Loucy (cell line): ENCODE measurements around the gene CD180.
A peak's percentile ranks its signal among the peaks of the same experiment; 100 is the strongest.

Source experiments
- H2AFZ ChIP-seq: fragments of 200-600 bp; sonication (generic); 2 replicates; pipeline ENCODE4 v1.6.0; 2016; ENCODE audit warnings: antibody characterized with exemption, mild to moderate bottlenecking, low read length, moderate library complexity
- H3F3A ChIP-seq: fragments of 200-600 bp; 2 replicates; pipeline ENCODE4 v1.6.0; 2016; ENCODE audit warnings: antibody characterized with exemption, low read depth, mild to moderate bottlenecking
- H3K27me3 ChIP-seq: fragments of 200-600 bp; sonication (generic); 2 replicates; pipeline ENCODE4 v1.6.1; 2014; ENCODE audit warnings: low read length, mild to moderate bottlenecking; ENCODE audit not compliant: insufficient read depth, poor library complexity, severe bottlenecking
- H3K36me3 ChIP-seq: fragments of 200-600 bp; sonication (generic); 2 replicates; pipeline ENCODE4 v1.6.1; 2016; ENCODE audit warnings: low read length; ENCODE audit not compliant: insufficient read depth
- H3K4me1 ChIP-seq: fragments of 200-600 bp; sonication (generic); 2 replicates; pipeline ENCODE4 v1.5.1; 2014; ENCODE audit warnings: low read length, mild to moderate bottlenecking; ENCODE audit not compliant: insufficient read depth, poor library complexity, severe bottlenecking
- H3K4me2 ChIP-seq: fragments of 200-600 bp; sonication (generic); 2 replicates; pipeline ENCODE4 v1.6.0; 2014; ENCODE audit warnings: antibody characterized with exemption, low read length, low read depth, mild to moderate bottlenecking; ENCODE audit not compliant: poor library complexity, severe bottlenecking
- H3K4me3 ChIP-seq: fragments of 200-600 bp; sonication (generic); 2 replicates; pipeline ENCODE4 v1.5.1; 2014; ENCODE audit warnings: low read length, mild to moderate bottlenecking, mixed read lengths; ENCODE audit not compliant: poor library complexity, severe bottlenecking
- H3K79me2 ChIP-seq: fragments of 200-600 bp; sonication (generic); 2 replicates; pipeline ENCODE4 v1.6.1; 2014; ENCODE audit warnings: low read length; ENCODE audit not compliant: insufficient read depth
- H3K9ac ChIP-seq: fragments of 200-600 bp; sonication (generic); 2 replicates; pipeline ENCODE4 v1.6.0; 2014; ENCODE audit warnings: mild to moderate bottlenecking, low read depth, low read length, moderate library complexity; ENCODE audit not compliant: poor library complexity, severe bottlenecking
- H3K9me2 ChIP-seq: fragments of 200-600 bp; sonication (generic); replicated peaks from 2 replicates; pipeline ENCODE4 v1.6.1; 2016; ENCODE audit warnings: low read depth, low read length, mixed read lengths
- H3K9me3 ChIP-seq: fragments of 200-600 bp; sonication (generic); 2 replicates; pipeline ENCODE4 v1.6.1; 2014; ENCODE audit warnings: mild to moderate bottlenecking, antibody characterized with exemption, low read length, low read depth; ENCODE audit not compliant: insufficient read depth
- H4K20me1 ChIP-seq: fragments of 200-600 bp; sonication (generic); 2 replicates; pipeline ENCODE4 v1.6.0; 2014; ENCODE audit warnings: antibody characterized with exemption, low read length, mild to moderate bottlenecking; ENCODE audit not compliant: insufficient read depth, poor library complexity, severe bottlenecking
- CTCF ChIP-seq: fragments of 200-600 bp; sonication (generic); conservative IDR thresholded peaks from 2 replicates; pipeline ENCODE4 v1.5.1; 2014; ENCODE audit warnings: mild to moderate bottlenecking, antibody characterized with exemption, low read length
- EZH2phosphoT487 ChIP-seq: fragments of 200-600 bp; IDR thresholded peaks from 2 replicates; pipeline ENCODE4 v1.6.1; 2018; ENCODE audit warnings: antibody characterized with exemption, mild to moderate bottlenecking, moderate library complexity, borderline replicate concordance

The CD180 gene

GRCh38 chr5:67196537-67197059 is at the start of gene CD180:
Gene CD180, minus strand, starts transcription at chr5:67196799. Its CDS starts 158 bp downstream, at chr5:67196641.
- no peaks in the 10 kb centered on the region for H3F3A ChIP-seq
- H3K9me3 ChIP-seq: peaks cover 5% of the 10 kb centered on the region; the same call in 1 of the 2 replicates
- H4K20me1 ChIP-seq: no peaks in the 10 kb centered on the region
- TF ChIP-seq EZH2phosphoT487 (no peak), CTCF (no peak)
- H3K4me1 ChIP-seq: peaks cover 11% of the 10 kb centered on the region
- H2AFZ ChIP-seq: no peak within 1 kb of the TSS
- H3K4me2 ChIP-seq: no peak within 1 kb of the TSS
- H3K9me2 ChIP-seq: no peaks in the 10 kb centered on the region
- no peaks in the 10 kb centered on the region for H3K27me3 ChIP-seq
- H3K9ac ChIP-seq: no peak within 1 kb of the TSS
- H3K36me3 ChIP-seq: no peaks in the 10 kb centered on the region
- no peaks in the 10 kb centered on the region for H3K79me2 ChIP-seq
- no peak within 1 kb of the TSS for H3K4me3 ChIP-seq

GRCh38 chr5:67246108-67246507 is 49.5 kb upstream of the CD180 start:
- H3K36me3 ChIP-seq: no peaks in the 10 kb centered on the region
- no peaks in the 10 kb centered on the region for H3F3A ChIP-seq
- H2AFZ ChIP-seq: peak overlapping the region; percentile 10; the same call in 1 of the 2 replicates
- H4K20me1 ChIP-seq: no peaks in the 10 kb centered on the region
- H3K9me2 ChIP-seq: no peaks in the 10 kb centered on the region
- H3K4me3 ChIP-seq: no peak overlapping the region
- no peak overlapping the region for H3K9ac ChIP-seq
- TF ChIP-seq EZH2phosphoT487 (no peak), CTCF (peak; percentile 90)
- H3K4me1 ChIP-seq: peaks cover 40% of the 10 kb centered on the region
- no peaks in the 10 kb centered on the region for H3K9me3 ChIP-seq
- H3K4me2 ChIP-seq: no peak overlapping the region
- H3K27me3 ChIP-seq: no peaks in the 10 kb centered on the region
- H3K79me2 ChIP-seq: no peaks in the 10 kb centered on the region

- H3K27me3 ChIP-seq: no peaks in the 10 kb centered on the region
- H3K9me3 ChIP-seq: no peaks in the 10 kb centered on the region
- H3K4me1 ChIP-seq: peaks cover 43% of the 10 kb centered on the region
- no peaks in the 10 kb centered on the region for H3K9me2 ChIP-seq
- H3K9ac ChIP-seq: no peak overlapping the region
- no peaks in the 10 kb centered on the region for H3K79me2 ChIP-seq
- peak overlapping the region; percentile 10; the same call in 1 of the 2 replicates for H2AFZ ChIP-seq
- TF ChIP-seq CTCF: no peak
- TF ChIP-seq EZH2phosphoT487: no peak
- no peak overlapping the region for H3K4me3 ChIP-seq
- H4K20me1 ChIP-seq: no peaks in the 10 kb centered on the region
- no peak overlapping the region for H3K4me2 ChIP-seq
- no peaks in the 10 kb centered on the region for H3K36me3 ChIP-seq
- H3F3A ChIP-seq: no peaks in the 10 kb centered on the region
Observed at GRCh38 chr5:67245259-67245846, 48.8 kb upstream of the CD180 start.
